Stimulated activated CD8-positive, alpha-beta memory T cell treated with anti-CD3 and anti-CD28 coated beads, Interleukin-15, amount 100 ng/mL, for 48 hours (primary cell): ENCODE data around the gene JOSD2.
A peak's percentile ranks its signal among the peaks of the same experiment; 100 is the strongest.

Source experiments
- DNase-seq, 2 donors: peaks; one replicate each; pipeline ENCODE4 v3.0.0-alpha.2; 2020; ENCODE audit warnings: low read depth in 2 of 2

JOSD2 gene

GRCh38 chr19:50511069-50511822, at the start of gene JOSD2:
TSS of gene JOSD2 (minus strand) at chr19:50511191. CDS start at chr19:50510431, 760 bp downstream.
- DNase-seq: peak; percentile 93 to 96

GRCh38 chr19:50559636-50560035, 48.6 kb upstream of the JOSD2 start:
- DNase-seq: no peak

- no peak for DNase-seq
Observed at GRCh38 chr19:50558449-50558848, 47.5 kb upstream of the JOSD2 start.

- no peak for DNase-seq
Observed at GRCh38 chr19:50558039-50558438, 47.0 kb upstream of the JOSD2 start.

- no peak for DNase-seq
Observed at GRCh38 chr19:50557009-50557613, 46.1 kb upstream of the JOSD2 start.

GRCh38 chr19:50556282-50557008, 45.5 kb upstream of the JOSD2 start:
- DNase-seq: peak; percentile 50 to 68

GRCh38 chr19:50555450-50556281, 44.7 kb upstream of the JOSD2 start:
- no peak for DNase-seq

GRCh38 chr19:50555033-50555432, 44.0 kb upstream of the JOSD2 start:
- no peak for DNase-seq

GRCh38 chr19:50554212-50554611, 43.2 kb upstream of the JOSD2 start:
- DNase-seq: no peak

- no peak for DNase-seq
Observed at GRCh38 chr19:50553134-50553703, 42.2 kb upstream of the JOSD2 start.

- no peak for DNase-seq
Observed at GRCh38 chr19:50552540-50552939, 41.5 kb upstream of the JOSD2 start.

- DNase-seq: no peak
Observed at GRCh38 chr19:50551715-50552187, 40.8 kb upstream of the JOSD2 start.

GRCh38 chr19:50551034-50551714, 40.2 kb upstream of the JOSD2 start:
- no peak for DNase-seq

GRCh38 chr19:50550594-50550966, 39.6 kb upstream of the JOSD2 start:
- DNase-seq: no peak

- no peak for DNase-seq
Observed at GRCh38 chr19:50549927-50550593, 39.1 kb upstream of the JOSD2 start.

GRCh38 chr19:50549059-50549926, 38.3 kb upstream of the JOSD2 start:
- DNase-seq: no peak

GRCh38 chr19:50548191-50549058, 37.4 kb upstream of the JOSD2 start:
- DNase-seq: no peak
